ENCODE measurements around the gene SUCLA2.
A peak's percentile ranks its signal among the peaks of the same experiment; 100 is the strongest.
"Not testable (repeated sequence)": the region's sequence is repeated elsewhere in the genome, so short reads cannot be mapped to it uniquely, and the experiment has no call there.

The SUCLA2 gene

DNA sequence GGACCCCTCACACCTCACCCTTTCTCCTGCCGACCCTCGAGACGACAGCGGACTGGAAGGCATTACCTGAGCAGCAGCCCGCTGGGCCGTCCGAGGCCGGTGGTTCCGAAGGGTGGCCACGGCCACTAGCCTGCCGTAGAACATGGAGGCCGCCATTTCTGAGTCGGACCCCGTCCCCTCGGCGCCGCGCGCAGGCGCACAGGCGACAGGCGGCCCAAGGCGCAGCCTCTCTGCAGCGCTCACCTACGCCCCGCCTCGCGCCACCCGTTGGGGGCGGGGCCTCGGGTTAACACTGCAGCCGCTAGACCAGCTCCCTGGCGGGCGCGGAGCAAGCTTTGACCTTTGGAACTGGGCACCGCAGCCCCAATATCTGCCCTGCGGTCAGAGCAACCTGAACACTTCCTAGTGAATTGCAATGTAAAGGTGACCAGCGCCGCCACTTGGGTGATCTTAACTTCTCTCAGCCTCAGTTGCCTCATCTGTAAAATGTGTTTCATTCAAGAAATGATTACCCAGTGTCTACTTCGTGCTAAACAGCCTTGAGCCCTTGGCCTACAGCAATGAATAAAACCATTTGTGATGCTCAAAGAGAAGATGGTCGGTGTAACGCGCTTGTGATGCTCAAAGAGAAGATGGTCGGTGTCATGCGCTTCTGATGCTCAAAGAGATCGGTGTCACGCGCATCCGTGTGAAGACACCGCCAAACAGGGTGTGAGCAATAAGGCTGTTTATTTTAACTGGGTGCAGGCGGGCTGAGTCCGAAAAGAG lies at the start of gene SUCLA2:
Gene SUCLA2, minus strand, starts transcription at position 160 of the 768 bp plus-strand sequence. Its CDS starts 4 bp downstream, at position 156.
- peak; percentile 86 to 90 for DNase-seq

DNA sequence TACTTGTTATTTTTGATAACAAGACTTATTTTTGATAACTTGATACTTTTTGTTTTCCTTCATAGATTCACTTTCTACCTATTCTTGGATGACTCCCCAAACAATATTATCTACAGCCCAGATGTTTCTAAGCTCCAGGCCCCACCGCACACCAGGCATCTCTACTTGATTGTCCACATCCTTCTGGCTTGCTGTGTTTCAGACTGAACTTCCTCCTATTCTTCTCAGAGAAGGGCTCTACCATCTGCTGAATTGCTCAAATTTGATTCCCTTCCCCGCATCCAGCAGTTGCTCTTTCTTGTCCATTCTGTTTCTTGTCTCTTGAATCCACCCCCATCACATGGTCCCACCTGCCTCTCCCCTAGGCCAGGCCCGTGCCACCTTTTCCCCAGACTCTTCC lies 49.5 kb upstream of the SUCLA2 start:
- DNase-seq, result no peak

DNA sequence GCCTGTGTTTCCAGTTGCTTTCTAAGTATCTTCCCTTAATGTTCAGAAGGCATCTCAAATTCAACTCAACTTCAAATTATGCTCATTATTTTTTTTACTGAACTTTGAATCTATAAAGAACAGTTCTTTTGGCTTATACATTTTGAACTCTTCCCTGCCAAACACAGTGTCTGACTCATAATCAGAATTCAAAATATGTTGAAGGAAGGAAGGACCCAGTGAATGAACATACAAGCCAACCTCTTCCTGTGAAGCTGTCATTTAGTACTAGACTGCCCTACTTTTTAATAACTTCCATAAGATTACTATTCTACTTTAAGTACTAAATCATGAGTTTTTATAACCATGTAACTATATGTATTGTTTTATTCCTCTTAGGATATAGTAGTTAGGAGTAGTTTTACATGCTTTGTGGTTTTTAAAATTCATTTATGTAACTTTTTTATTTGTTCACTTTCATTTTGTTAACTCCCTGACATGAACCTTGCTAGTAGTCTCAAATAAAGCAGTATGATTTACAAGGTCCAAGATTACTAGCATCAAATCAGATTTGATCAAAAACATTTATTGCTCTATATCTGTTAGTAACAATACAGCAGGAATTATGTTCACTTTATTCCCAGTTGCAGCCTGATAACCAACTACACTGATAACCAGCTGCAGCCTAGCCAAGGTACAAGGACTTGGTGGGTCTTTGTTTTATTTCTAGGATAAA lies 42.9 kb upstream of the SUCLA2 start:
- no peak for DNase-seq

DNA sequence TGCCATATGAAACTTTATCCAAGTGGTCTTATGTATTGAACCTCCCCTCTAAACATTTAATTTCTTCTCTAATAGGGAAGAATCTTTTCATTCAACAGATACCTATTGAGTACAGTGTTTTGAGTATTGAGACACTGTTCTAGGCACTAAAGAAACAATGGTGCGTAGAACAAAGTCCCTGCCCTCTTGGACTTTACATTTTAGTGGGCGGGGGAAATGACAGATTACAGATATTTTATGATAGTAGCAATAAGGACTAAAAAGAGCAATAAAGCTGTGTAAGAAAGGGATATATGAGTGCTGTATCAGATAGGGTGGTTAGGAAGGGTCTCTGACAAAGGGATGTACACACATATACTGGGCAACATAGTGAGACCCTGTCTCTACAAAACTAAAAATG lies 41.8 kb upstream of the SUCLA2 start:
- no peak for DNase-seq

DNA sequence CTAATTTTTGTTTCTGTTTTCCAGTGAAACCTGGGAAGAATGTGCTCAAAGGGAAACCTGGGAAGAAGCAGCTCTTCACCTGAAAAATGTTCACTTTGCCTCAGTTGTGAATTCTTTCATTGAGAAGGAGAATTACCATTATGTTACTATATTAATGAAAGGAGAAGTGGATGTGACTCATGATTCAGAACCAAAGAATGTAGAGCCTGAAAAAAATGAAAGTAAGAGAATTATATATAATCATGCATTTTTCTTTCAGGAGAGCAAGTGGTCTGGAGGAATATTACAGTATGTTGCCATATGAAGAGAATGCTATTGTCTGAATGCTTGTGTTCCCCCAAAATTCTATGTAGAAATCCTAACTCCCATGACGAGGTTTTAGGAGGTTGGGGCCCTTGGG lies 39.8 kb upstream of the SUCLA2 start:
- no peak for DNase-seq

DNA sequence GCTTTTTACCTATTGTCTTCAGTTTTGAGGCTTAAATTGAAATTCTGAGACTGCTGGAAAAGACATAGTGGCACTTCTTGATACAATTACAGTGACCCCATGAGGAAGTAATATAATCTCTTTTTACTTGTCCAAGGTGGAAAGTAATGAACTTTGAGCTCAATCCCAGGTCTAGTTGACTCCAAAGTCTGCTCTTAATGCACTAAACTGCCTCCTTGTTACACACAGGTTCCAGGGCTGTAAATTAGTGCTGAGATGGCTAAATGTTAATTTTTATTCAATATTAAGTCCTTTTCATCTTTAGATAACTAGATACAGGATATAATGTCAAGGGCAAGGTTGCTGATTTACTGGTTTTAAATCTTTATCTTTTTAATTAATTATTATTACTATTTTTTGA lies 39.0 kb upstream of the SUCLA2 start:
- DNase-seq, result no peak

DNA sequence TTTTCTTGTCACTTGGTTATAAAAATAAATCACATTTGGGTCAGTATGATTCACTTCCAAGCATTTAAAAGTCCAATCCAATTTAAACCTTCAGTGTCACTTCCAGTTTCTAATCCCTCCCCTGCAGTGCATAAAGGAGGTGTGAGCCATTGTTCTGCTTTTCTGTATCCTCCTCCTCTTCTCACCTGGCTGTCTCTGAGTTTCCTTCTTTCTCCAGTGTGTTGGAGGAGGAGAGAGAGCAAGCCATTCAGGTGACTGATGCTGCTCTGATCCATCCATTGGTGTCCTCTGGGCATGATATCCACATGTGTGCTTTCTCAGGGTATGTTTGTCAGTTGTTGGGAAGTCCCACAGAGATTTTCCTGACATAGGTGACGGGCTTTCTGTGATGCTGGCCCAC lies 37.7 kb upstream of the SUCLA2 start:
- no peak for DNase-seq

DNA sequence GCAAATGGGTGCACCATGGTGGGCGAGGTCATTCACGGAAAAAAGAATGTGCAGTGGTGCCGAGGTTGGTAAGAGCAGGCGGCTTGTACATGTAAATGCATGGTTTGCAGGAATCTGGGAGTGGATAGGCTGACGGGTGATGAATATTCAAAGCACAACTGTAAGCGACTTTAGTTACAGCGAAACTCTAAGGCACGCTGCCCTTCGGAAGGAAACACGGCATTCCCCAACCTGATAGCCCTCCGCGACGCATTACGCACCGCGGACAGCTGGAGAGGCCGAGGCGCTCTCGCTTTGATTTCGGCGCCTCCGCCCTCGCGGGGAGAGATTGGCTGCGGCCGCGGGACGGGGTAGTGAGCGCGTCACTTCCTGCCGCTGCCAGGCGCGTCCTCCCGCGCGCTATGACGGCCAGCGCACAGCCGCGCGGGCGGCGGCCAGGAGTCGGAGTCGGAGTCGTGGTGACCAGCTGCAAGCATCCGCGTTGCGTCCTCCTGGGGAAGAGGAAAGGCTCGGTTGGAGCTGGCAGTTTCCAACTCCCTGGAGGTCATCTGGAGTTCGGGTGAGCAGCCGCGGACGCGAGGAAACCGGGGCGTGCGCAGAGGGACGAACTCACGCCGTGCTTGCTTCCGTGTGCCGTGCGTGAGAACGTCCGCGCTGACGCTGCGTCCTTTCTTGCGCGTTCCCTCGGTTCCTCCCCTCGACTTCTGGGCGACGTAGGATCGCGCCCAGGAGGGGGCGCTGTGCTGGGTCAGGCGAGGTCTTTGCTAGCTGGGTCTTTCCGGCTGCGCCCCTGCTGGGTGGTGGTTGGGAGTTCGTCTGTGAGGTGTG lies 36.5 kb upstream of the SUCLA2 start, which contains the start of gene NUDT15:
Gene NUDT15, plus strand, starts transcription at position 381 of the 828 bp plus-strand sequence. Its CDS starts 21 bp downstream, at position 402.
- peak; percentile 89 to 92 for DNase-seq

DNA sequence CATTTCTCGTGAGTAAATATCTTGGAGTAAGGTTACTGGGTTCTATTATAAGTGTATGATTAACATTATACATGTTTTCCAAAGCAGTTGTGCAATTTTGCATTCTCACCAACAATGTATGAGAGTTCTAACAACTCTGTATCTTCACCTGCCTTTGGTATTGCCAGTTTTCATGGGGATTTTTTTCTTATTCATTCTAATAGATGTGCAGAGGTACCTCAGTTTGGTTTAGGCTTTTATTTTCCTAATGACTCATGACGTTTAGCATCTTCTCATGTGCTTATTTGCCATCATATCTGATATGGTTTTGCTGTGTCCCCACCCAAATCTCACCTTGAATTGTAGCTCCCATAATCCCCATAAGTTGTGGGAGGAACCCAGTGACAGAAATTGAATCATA lies 28.8 kb upstream of the SUCLA2 start:
- DNase-seq, result no peak

DNA sequence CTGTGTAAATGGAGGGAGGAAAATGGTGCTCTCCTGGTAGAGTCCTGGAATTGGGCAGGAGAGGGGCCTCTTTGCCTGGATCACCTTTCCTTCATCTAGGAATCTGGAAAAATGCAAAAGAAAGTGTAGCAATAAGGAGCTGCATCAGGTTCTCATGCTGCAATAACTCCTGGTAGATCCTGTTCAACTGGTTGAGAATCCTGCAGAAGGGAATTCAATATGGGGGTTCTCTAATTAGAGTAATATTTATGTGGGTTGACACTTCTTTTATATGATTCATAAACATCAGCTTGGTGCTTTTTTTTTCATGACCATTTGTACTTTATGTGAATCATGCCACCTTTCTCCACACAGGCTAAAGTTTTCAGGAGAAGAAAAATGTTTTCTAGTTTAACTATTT lies 27.0 kb upstream of the SUCLA2 start:
- no peak for DNase-seq

DNA sequence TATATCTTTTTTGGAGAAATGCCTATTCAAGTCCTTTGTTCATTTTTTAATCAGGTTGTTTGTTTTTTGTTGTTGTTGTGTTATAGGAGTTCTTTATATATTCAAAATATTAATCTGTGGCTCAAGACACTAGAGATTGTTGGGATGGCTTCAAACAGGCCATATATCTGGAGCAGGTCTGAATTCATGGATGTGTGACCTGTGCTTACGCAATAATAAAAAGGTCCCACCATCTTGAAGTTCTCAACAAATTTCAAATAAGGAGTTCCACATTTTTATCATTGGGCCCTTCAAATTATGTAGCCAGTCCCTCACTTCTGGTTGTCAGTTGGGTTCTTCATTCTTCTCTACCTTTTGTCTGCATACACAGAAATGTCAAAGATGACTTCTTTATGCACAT lies 18.7 kb upstream of the SUCLA2 start:
- DNase-seq, result no peak

DNA sequence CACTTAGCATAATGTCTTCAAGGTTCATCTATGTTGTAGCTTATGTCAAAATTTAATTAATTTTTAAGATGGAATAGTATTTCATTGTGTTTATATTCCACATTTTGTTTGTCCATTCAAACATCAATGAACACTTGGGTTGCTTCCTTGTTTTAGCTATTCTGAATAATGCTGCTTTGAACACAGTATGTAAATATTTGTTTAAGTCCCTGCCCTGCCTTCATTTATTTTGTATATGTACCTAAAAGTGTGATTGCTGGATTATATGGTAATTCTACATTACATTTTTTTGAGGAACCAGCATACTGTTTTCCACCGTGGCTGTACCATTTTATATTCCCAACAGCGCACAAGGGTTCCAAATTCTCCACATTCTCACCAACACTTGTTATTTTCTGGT lies 17.6 kb upstream of the SUCLA2 start:
- no peak for DNase-seq

DNA sequence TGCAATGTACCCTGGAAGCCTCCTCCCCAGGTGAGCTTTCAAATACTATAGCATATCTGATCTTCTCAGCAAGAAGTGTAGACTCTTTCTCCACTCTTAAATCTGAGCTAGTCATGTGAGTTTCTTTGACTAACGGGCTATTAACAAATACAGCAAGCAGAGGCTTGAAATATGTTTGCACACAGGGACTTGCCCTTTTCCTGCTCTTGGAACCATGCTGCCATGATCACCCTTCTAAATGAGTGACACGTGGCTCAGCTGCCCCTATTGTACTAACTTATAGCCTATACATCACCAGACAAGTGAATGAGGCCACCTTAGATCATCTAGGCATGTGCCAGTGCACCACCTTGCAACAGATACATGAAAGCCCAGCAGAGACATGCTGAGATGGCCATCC lies 13.3 kb upstream of the SUCLA2 start:
- DNase-seq, result no peak

DNA sequence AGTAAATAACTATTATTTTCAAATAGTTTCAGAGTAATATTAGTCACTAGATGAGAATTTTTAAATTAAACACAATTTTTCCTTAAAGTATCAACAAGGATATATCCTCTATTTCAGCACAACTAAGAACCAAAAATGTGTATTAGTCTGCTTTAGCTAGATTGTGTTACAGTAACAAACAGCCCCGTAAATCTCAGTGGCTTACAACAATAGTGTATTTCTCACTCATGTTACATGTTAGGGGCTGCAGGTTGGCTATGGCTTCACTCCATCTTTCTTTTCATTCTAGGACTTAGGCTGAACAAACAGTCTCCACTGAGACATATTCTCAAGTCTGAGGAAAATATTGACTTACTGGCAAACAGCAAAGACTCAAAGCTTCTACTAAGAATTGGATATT lies 11.6 kb upstream of the SUCLA2 start:
- no peak for DNase-seq

DNA sequence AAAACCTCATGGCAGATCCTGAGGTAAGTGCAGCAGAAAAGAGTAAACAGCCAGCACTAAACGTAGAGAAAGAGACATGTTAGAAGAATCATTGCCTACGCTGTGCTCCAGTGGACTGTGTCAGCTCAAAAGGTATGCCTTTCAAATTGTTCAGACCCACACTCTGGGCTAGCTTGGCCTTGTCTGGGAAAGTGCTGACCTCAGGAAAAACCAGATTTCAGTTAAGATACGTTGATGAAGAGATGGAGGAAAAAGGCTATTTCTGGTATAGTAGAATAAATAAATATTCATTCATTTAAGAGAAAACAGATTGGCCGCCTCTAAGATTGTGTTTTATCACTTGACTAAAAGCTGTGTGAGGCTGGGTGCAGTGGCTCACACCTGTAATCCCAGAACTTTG lies 9.6 kb upstream of the SUCLA2 start:
- no peak for DNase-seq

DNA sequence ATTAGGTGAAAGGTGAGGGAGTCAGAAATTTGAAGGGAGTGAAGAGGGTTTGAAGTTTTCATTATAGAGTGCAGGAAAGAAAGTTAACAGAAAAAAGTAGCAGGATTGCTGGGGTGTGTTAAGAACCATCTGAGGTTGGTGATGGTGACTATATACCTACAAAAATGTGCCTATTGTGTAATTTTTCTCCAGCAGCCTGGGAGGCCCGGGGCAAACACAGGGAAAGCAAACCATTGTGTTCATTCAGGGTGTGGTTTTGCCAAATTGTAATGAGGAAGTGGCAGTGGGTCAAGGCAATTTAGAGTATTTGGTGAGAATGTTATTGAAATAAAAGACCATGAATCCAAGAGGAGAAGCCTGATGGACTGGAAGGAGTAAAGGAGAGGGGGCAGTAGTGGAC lies 8.2 kb upstream of the SUCLA2 start:
- no peak for DNase-seq

DNA sequence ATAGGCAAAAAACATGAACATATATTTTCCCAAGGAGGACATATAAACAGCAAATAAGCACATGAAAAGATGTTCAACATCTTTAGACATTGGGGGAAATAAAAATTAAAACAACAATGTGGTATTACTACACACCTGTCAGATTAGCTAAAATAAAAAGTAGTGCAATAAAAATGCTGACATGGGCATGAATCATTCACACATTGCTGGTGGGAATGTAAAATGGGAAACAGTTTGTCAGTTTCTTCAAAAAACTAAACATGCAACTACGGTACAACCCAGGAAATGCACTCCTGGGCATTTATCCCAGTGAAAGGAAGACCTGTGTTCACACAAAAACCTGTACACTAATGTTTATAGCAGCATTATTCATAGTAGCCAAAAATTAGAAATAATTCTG lies 5.3 kb upstream of the SUCLA2 start:
- no peak for DNase-seq

DNA sequence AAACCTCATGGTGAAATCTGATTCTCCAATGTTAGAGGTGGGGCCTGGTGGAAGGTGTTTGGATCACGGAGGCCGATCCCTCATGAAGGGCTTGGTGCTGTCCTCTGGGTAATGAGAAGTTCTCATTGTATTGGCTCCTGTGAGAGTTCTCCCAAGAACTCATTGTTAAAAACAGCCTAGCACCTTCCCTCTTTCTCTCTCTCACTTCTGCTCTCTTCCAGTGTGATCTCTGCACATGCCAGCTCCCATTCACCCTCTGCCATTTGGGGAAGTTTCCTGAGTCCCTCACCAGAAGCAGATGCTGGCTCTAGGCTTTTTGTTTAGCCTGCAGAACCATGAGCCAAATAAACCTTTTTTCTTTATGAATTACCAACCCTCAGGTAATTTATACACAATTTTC lies 3.1 kb upstream of the SUCLA2 start:
- DNase-seq, result no peak

DNA sequence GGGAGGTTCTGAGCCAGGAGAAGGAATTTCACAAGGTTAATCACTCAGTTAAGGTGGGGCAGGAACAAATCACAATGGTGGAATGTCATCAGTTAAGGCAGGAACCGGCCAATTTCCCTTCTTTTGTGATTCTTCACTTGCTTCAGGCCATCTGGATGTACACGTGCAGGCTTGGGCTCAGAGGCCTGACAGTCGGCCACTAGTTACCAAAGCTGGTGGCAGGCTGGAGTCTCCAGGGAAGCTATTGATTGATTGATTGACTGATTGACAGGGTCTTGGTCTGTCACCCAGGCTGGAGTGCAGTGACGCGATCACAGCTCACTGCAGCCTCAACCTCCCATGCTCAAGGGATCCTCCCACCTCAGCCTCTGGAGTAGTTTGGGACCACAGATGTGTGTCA lies 926 bp upstream of the SUCLA2 start:
- not testable (repeated sequence) for DNase-seq

DNA sequence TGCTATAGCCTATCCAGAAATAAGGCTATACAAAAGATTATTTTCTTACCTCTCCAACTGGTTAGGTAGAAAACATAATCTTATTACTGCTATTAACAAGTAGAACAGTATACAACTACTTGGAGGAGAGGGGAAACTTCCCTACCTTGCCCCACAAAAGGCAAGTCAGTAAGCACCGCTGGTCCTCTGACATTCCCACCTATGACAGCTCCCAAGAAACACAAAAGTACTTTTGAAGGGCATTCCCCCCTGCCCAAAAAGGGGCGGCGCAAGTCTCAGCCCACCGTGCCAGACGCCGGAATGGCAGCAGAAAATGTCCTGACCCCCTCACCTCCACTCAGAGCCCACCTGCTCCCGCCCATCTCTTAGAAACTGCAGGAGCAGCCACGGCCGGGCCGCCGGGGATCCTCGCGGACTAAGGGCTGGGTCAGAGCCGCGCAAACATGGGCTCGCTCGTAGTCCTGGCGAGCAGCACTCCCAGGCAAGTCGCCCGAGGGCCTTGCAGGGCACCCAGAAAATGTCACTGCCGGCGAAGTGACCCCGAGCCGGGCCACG lies 437 bp downstream of the SUCLA2 start:
- DNase-seq, result no peak

DNA sequence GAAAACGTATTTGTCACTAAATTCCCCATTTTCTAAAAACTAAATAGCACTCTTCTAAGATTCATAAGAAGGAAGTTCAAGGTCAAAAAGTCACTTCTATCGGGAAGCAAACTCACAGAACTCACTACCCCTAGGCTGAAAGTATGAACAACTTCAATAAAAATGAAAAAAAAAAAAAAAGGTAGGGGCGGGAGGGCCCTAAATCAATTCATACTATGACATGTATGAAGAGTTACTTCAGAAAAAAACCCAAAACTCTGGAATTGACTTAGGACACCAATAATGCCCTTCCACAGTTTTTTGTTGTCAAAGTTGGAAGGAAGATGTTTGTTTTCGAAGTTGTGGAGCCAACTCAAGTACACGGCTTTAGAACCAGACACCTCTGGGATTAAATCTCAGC lies 1.1 kb downstream of the SUCLA2 start:
- DNase-seq, result no peak

DNA sequence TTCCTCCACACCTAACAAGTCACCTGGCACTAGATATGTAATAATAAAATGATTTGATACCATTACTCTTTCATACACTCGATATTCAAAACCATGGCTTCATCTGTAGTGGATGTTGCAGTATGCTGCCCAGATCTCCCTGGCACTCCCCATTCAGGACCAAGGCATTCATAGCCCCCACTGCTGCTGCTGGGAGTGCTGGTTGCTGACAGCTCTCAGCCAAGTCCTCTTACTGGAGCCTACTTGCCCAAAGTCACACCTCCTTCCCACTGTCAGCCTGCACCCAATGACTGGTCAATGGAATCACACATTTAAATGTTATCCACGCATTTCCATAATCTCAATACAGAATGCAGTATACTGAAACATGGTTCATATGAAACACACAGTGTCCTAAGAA lies 3.7 kb downstream of the SUCLA2 start:
- no peak for DNase-seq

DNA sequence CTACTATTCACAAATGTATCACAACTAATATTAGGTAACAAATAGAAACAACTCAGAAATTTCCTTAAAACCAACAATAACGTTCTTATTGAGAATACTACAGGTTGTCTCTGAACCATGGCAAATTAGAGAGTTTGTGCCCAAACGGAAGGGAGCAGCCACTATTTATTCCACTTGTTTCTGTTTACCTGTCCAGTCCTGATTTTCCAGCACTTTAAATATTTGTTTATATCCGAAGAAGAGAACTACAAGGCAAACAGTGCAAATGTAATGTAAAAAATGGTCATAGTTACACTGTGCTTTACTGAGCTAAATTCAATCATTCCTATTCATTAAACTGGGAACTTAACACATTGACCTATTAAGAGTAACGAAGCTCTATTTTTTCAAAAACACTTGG lies 9.2 kb downstream of the SUCLA2 start:
- no peak for DNase-seq

Data from activated CD4-positive, alpha-beta T cell treated with anti-CD3 and anti-CD28 coated beads for 4 hours (primary cell).